Osteocyte (in vitro differentiated cells): Measurements from ENCODE around the gene TBC1D19. TPM values are rescaled to one million over a fixed set of nuclear protein-coding genes. Genes with fewer than 3 reads are reported as not detected.

ENCODE experiments used
- DNase-seq: peaks from one replicate; pipeline ENCODE4 v3.0.0; 2021; ENCODE audit warnings: mixed read lengths; ENCODE audit not compliant: unreplicated experiment; ENCODE audit errors: extremely low spot score
- H3K27ac Mint-ChIP-seq: one replicate; pipeline ENCODE4 v1.8.0; 2021; ENCODE audit warnings: mild to moderate bottlenecking, mixed read lengths; ENCODE audit not compliant: unreplicated experiment
- H3K27me3 Mint-ChIP-seq: one replicate; pipeline ENCODE4 v1.8.0; 2021; ENCODE audit warnings: mixed read lengths; ENCODE audit not compliant: unreplicated experiment
- H3K36me3 Mint-ChIP-seq: one replicate; pipeline ENCODE4 v1.8.0; 2021; ENCODE audit warnings: mixed read lengths; ENCODE audit not compliant: unreplicated experiment
- H3K4me1 Mint-ChIP-seq: one replicate; pipeline ENCODE4 v1.8.0; 2021; ENCODE audit warnings: mixed read lengths; ENCODE audit not compliant: unreplicated experiment
- H3K4me3 Mint-ChIP-seq: one replicate; pipeline ENCODE4 v1.8.0; 2021; ENCODE audit warnings: mild to moderate bottlenecking, moderate library complexity, mixed read lengths; ENCODE audit not compliant: unreplicated experiment
- H3K9me3 Mint-ChIP-seq: one replicate; pipeline ENCODE4 v1.8.0; 2021; ENCODE audit warnings: mixed read lengths; ENCODE audit not compliant: unreplicated experiment
- CTCF ChIP-seq: fragments of 200-600 bp; sonication (generic); IDR thresholded peaks from 2 replicates; pipeline ENCODE4 v1.5.0; 2021; ENCODE audit warnings: antibody characterized with exemption, mild to moderate bottlenecking, moderate library complexity
- total RNA-seq: library from RNA; stranded (reverse); gene quantifications from 2 replicates; pipeline ENCODE4 v1.2.1, GENCODE V29; 2021

TBC1D19 gene
- total RNA-seq, 1 donor from 2014 or later: 13.5 TPM

- DNase-seq: no peak
- Mint-ChIP-seq H3K27me3 (no peaks in the 10 kb centered on the region), H3K4me3 (no peak overlapping the region), H3K27ac (no peak overlapping the region), H3K4me1 (no peaks in the 10 kb centered on the region), H3K36me3 (peaks cover 23% of the 10 kb centered on the region), H3K9me3 (no peaks in the 10 kb centered on the region)
- TF ChIP-seq CTCF: no peak
Observed at GRCh38 chr4:26751838-26752237, 168.0 kb downstream of the TBC1D19 start.

DNA sequence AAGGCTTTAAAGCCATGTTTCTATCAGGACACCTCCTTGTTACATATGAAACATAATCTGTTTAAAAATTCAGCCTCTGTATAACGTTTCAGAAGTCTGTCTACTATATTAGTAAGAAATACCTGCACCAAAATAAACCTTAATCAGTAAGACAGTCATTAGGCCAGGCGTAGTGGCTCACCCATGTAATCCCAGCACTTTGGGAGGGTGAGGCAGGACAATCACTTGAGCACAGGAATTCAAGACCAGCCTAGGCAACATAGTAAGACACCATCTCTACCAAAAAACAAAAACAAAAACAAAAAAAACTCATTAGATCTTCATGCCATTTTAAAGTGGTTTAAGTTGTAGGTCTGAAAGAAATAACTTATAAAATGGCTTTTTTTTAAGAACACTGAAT lies 169.3 kb downstream of the TBC1D19 start:
- no peak overlapping the region for H3K4me3 Mint-ChIP-seq
- DNase-seq: no peak
- no peak overlapping the region for H3K27ac Mint-ChIP-seq
- no peaks in the 10 kb centered on the region for H3K9me3 Mint-ChIP-seq
- TF ChIP-seq CTCF: no peak
- no peaks in the 10 kb centered on the region for H3K27me3 Mint-ChIP-seq
- H3K36me3 Mint-ChIP-seq: peaks cover 28% of the 10 kb centered on the region
- no peaks in the 10 kb centered on the region for H3K4me1 Mint-ChIP-seq

- DNase-seq: no peak
- H3K27me3 Mint-ChIP-seq: no peaks in the 10 kb centered on the region
- no peaks in the 10 kb centered on the region for H3K9me3 Mint-ChIP-seq
- H3K4me3 Mint-ChIP-seq: no peak overlapping the region
- TF ChIP-seq CTCF: no peak
- no peak overlapping the region for H3K27ac Mint-ChIP-seq
- H3K4me1 Mint-ChIP-seq: no peaks in the 10 kb centered on the region
- peaks cover 25% of the 10 kb centered on the region for H3K36me3 Mint-ChIP-seq
Observed at GRCh38 chr4:26753617-26754016, 169.7 kb downstream of the TBC1D19 start.

DNA sequence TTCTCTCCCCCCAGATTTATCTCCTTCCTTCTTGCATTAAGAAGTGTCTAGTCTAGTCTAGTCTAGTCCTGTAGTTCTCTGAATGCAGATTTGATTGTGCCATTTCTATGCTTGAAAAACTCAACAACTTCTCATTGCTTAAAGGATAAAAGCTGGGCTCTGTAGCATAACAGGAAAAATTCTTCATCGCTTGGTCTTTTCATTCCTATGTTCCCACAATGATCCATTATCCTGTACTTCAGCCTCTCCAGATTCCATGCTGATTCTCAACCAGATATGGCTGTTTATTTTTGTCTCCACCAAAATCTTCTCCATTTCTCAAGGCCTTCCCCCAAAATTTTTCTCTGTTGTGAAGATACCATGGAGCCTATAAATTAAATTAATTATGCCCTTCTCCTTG lies 173.9 kb downstream of the TBC1D19 start:
- Mint-ChIP-seq H3K36me3 (peaks cover 13% of the 10 kb centered on the region), H3K9me3 (no peaks in the 10 kb centered on the region), H3K4me1 (no peaks in the 10 kb centered on the region), H3K4me3 (no peak overlapping the region), H3K27me3 (no peaks in the 10 kb centered on the region), H3K27ac (no peak overlapping the region)
- TF ChIP-seq CTCF: no peak
- DNase-seq: no peak

GRCh38 chr4:26758899-26759298 lies 175.0 kb downstream of the TBC1D19 start:
- no peak for DNase-seq

More at GRCh38 chr4:26758899-26759298, 175.0 kb downstream of the TBC1D19 start:
- TF ChIP-seq CTCF: no peak
- no peaks in the 10 kb centered on the region for H3K27me3 Mint-ChIP-seq
- H3K36me3 Mint-ChIP-seq: peaks cover 13% of the 10 kb centered on the region
- no peaks in the 10 kb centered on the region for H3K4me1 Mint-ChIP-seq
- no peak overlapping the region for H3K27ac Mint-ChIP-seq
- H3K9me3 Mint-ChIP-seq: no peaks in the 10 kb centered on the region
- no peak overlapping the region for H3K4me3 Mint-ChIP-seq
